Calu3 (cell line): ENCODE results near the gene SHC4. TPM values are rescaled to one million over a fixed set of nuclear protein-coding genes. Genes with fewer than 3 reads are reported as not detected.

ENCODE experiments used
- BruUV-seq: library from RNA; stranded (reverse); fragments of 400-500 nt; replicated peaks from 2 replicates; lab custom pipeline; 2021; lab: Mats Ljungman, UMichigan
- CTCF ChIA-PET: fragments of 300-600 bp; sonication (Branson Sonifier 250); formaldehyde crosslinking; loops from one replicate; lab custom pipeline; 2022; ENCODE audit warnings: antibody characterized with exemption; lab: Charles Lee
- DNase-seq: peaks from one replicate; pipeline ENCODE4 v3.0.0; 2022
- H3K27ac Mint-ChIP-seq: one replicate; pipeline ENCODE4 v1.8.0; 2022; ENCODE audit warnings: mixed read lengths; ENCODE audit not compliant: unreplicated experiment
- H3K27me3 Mint-ChIP-seq: one replicate; pipeline ENCODE4 v1.8.0; 2022; ENCODE audit warnings: mixed read lengths; ENCODE audit not compliant: unreplicated experiment
- H3K36me3 Mint-ChIP-seq: one replicate; pipeline ENCODE4 v1.8.0; 2022; ENCODE audit warnings: mild to moderate bottlenecking, moderate library complexity, mixed read lengths; ENCODE audit not compliant: insufficient read depth, unreplicated experiment
- H3K4me1 Mint-ChIP-seq: one replicate; pipeline ENCODE4 v1.8.0; 2022; ENCODE audit warnings: mild to moderate bottlenecking, low read depth, mixed read lengths; ENCODE audit not compliant: unreplicated experiment
- H3K4me3 Mint-ChIP-seq: one replicate; pipeline ENCODE4 v1.8.0; 2022; ENCODE audit warnings: mild to moderate bottlenecking, low read depth, moderate library complexity, mixed read lengths; ENCODE audit not compliant: unreplicated experiment
- H3K9me3 Mint-ChIP-seq: one replicate; pipeline ENCODE4 v1.8.0; 2022; ENCODE audit warnings: low read depth, mixed read lengths; ENCODE audit not compliant: unreplicated experiment
- CTCF ChIP-seq: fragments of 200-600 bp; IDR thresholded peaks from one replicate; pipeline ENCODE4 v1.8.0; 2022; ENCODE audit warnings: antibody characterized with exemption; ENCODE audit not compliant: unreplicated experiment
- intact Hi-C: fragments of 100-400 bp; cut with micrococcal nuclease; formaldehyde crosslinking; loops from one replicate; pipeline ENCODE4 v1.10.0; 2022; ENCODE audit not compliant: unreplicated experiment
- total RNA-seq: library from RNA; stranded (reverse); gene quantifications from 2 replicates; pipeline ENCODE4 v1.2.3, GENCODE V29; 2022

SHC4 gene
- total RNA-seq, 1 experiment from 2014 or later: 1.2 TPM

GRCh38 chr15:48887144-48887543 lies 76.6 kb downstream of the SHC4 start:
- H3K9me3 Mint-ChIP-seq: no peaks in the 10 kb centered on the region
- no peak overlapping the region for H3K27ac Mint-ChIP-seq
- CTCF ChIA-PET: no interaction called here
- intact Hi-C loops: no loop called here
- H3K4me3 Mint-ChIP-seq: no peak overlapping the region
- DNase-seq: no peak
- TF ChIP-seq CTCF: no peak
- no peaks in the 10 kb centered on the region for H3K4me1 Mint-ChIP-seq
- no peaks in the 10 kb centered on the region for H3K27me3 Mint-ChIP-seq
- BruUV-seq: no TSS peak
- no peaks in the 10 kb centered on the region for H3K36me3 Mint-ChIP-seq

GRCh38 chr15:48883699-48884098 lies 80.0 kb downstream of the SHC4 start:
- no peak for DNase-seq
- intact Hi-C loops: no loop called here
- H3K36me3 Mint-ChIP-seq: peaks cover 2% of the 10 kb centered on the region
- H3K4me3 Mint-ChIP-seq: no peak overlapping the region
- CTCF ChIA-PET: no interaction called here
- no peaks in the 10 kb centered on the region for H3K27me3 Mint-ChIP-seq
- H3K27ac Mint-ChIP-seq: no peak overlapping the region
- peaks cover 12% of the 10 kb centered on the region for H3K4me1 Mint-ChIP-seq
- BruUV-seq: no TSS peak
- H3K9me3 Mint-ChIP-seq: no peaks in the 10 kb centered on the region
- TF ChIP-seq CTCF: no peak

- Mint-ChIP-seq H3K9me3 (no peaks in the 10 kb centered on the region), H3K27me3 (no peaks in the 10 kb centered on the region), H3K27ac (no peak overlapping the region), H3K36me3 (peaks cover 15% of the 10 kb centered on the region), H3K4me1 (peaks cover 24% of the 10 kb centered on the region), H3K4me3 (peak overlapping the region; percentile 37)
- no peak for TF ChIP-seq CTCF
- DNase-seq: no peak
- no TSS peak for BruUV-seq
- intact Hi-C loops: no loop called here
- CTCF ChIA-PET: interaction anchor here (0.7 to 0.8 kb wide), 2 partner anchors 17 to 461 kb away, joined by 3 to 5 read pairs; no protein-coding TSS in a partner anchor
Observed at GRCh38 chr15:48880070-48880634, 83.6 kb downstream of the SHC4 start.

DNA sequence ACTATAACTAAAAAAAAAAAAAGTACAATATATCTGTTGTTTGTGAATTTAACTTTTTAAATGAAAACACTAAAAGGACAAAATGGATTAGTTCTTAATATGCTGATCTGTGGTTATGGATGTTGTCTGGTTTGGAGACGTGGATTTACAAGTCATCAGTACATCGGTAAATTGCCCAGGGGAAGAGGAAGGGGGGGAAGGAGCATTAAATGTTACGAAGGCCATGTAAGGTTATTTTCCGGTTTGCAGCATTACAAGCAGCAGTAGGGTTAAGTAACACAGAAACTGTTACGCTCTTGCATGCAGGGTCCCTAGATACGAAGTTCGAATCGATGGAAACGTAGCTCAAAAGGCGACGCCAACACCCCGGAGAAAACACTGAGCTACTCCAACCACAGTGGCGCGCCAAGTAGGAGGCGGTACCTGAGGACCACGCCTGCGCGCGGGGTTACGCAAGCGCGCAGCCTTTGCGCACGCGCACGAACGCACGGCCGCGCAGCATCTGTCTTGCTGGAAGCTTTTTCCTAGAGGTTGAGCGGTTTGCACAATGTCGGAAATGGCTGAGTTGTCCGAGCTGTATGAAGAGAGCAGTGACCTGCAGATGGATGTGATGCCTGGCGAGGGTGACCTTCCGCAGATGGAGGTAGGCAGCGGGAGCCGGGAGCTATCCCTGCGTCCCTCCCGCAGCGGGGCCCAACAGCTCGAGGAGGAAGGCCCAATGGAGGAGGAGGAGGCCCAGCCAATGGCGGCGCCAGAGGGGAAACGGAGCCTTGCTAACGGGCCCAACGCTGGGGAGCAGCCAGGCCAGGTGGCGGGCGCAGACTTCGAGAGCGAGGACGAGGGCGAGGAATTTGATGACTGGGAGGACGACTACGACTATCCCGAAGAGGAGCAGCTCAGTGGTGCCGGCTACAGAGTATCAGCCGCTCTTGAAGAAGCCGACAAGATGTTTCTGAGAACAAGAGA lies 85.8 kb downstream of the SHC4 start, which contains the start of gene EID1:
TSS of gene EID1 (plus strand) at position 505 of the 966 bp plus-strand sequence. CDS start at position 548, 43 bp downstream.
- H3K27ac Mint-ChIP-seq: peak within 1 kb of the TSS; percentile 89
- DNase-seq: peak; percentile 89
- H3K9me3 Mint-ChIP-seq: no peaks in the 10 kb centered on the region
- H3K4me3 Mint-ChIP-seq: peak within 1 kb of the TSS; percentile 97
- CTCF ChIA-PET: interaction anchor here (0.6 to 1.8 kb wide), 10 partner anchors 16 to 934 kb away, joined by 3 to 8 read pairs (median 4); no protein-coding TSS in a partner anchor
- TSS peak; percentile 92 for BruUV-seq
- no peaks in the 10 kb centered on the region for H3K27me3 Mint-ChIP-seq
- no peak for TF ChIP-seq CTCF
- peaks cover 15% of the 10 kb centered on the region for H3K36me3 Mint-ChIP-seq
- H3K4me1 Mint-ChIP-seq: peaks cover 24% of the 10 kb centered on the region
- intact Hi-C loops: no loop called here
